ENCODE data around the gene PLOD2. TPM values are rescaled to one million over a fixed set of nuclear protein-coding genes. Genes with fewer than 3 reads are reported as not detected.
A peak's percentile ranks its signal among the peaks of the same experiment; 100 is the strongest.

PLOD2 gene
- total and polyA plus RNA-seq, 4 donors, result 18.6 to 57.0 (median 24.3) TPM

GRCh38 chr3:146148468-146148931 lies 12.5 kb downstream of the PLOD2 start:
- Histone ChIP-seq H3K36me3 (ENCODE audit: control insufficient read depth in 4 of 4, insufficient read depth in 3 of 4, low read depth in 1 of 4, low read length in 3 of 4) (peaks cover 0 to 4% (median 0%) of the 10 kb centered on the region in 4 donors), H3K27me3 (ENCODE audit: control insufficient read depth in 4 of 4, insufficient read depth in 4 of 4, low read length in 3 of 4) (no peaks in the 10 kb centered on the region), H3K4me1 (ENCODE audit: control insufficient read depth in 4 of 4, insufficient read depth in 4 of 4, low read length in 3 of 4) (peaks cover 2 to 30% (median 18%) of the 10 kb centered on the region in 4 donors), H3K9me3 (ENCODE audit: control insufficient read depth in 4 of 4, low read length in 3 of 4) (no peaks in the 10 kb centered on the region), H3K27ac (ENCODE audit: low read depth in 1 of 2, low read length in 2 of 2) (peak overlapping the region in 1 of 2 donors; percentile 58), H3K4me3 (ENCODE audit: low read depth in 1 of 3, low read length in 3 of 3) (no peak overlapping the region), H3K9ac (ENCODE audit: low read depth in 1 of 2, low read length in 2 of 2) (no peak overlapping the region)
- DNase-seq (ENCODE audit: low spot score), result no peak
- 75% methylated on average over 1 of the region's 1 CpG for WGBS
- TF ChIP-seq RAD21 (IDR thresholded peaks at IDR 0.05), result peak; percentile 40 to 56
- no peak for TF ChIP-seq FOXA2 (IDR thresholded peaks at IDR 0.05)
- no peak for TF ChIP-seq ATF3 (IDR thresholded peaks at IDR 0.05)
- TF ChIP-seq CTCF (IDR thresholded peaks at IDR 0.05; ENCODE audit: low read depth, low read length, missing input control), result peak; percentile 13
- no peak for TF ChIP-seq SP1 (IDR thresholded peaks at IDR 0.05)
- peak; percentile 13 to 60 for TF ChIP-seq HNF4A (conservative IDR thresholded peaks at IDR 0.05)

GRCh38 chr3:146145642-146146041 lies 15.3 kb downstream of the PLOD2 start:
- WGBS, result 91% methylated on average over 1 of the region's 1 CpG
- H3K9me3 ChIP-seq (ENCODE audit: control insufficient read depth in 4 of 4, low read length in 3 of 4), result no peaks in the 10 kb centered on the region
- DNase-seq (ENCODE audit: low spot score), result no peak
- no peak overlapping the region for H3K4me3 ChIP-seq (ENCODE audit: low read depth in 1 of 3, low read length in 3 of 3)
- no peak overlapping the region for H3K9ac ChIP-seq (ENCODE audit: low read depth in 1 of 2, low read length in 2 of 2)
- no peak overlapping the region for H3K27ac ChIP-seq (ENCODE audit: low read depth in 1 of 2, low read length in 2 of 2)
- peaks cover 0 to 2% (median 0%) of the 10 kb centered on the region in 4 donors for H3K36me3 ChIP-seq (ENCODE audit: control insufficient read depth in 4 of 4, insufficient read depth in 3 of 4, low read depth in 1 of 4, low read length in 3 of 4)
- TF ChIP-seq SP1 (IDR thresholded peaks at IDR 0.05) (no peak), ZBTB33 (IDR thresholded peaks at IDR 0.05) (no peak), FOXA1 (IDR thresholded peaks at IDR 0.05) (no peak), TAF1 (conservative IDR thresholded peaks at IDR 0.05) (no peak), YY1 (IDR thresholded peaks at IDR 0.05) (no peak), CTCF (IDR thresholded peaks at IDR 0.05; ENCODE audit: low read depth, low read length, missing input control) (no peak), RAD21 (IDR thresholded peaks at IDR 0.05) (no peak), NR2F2 (IDR thresholded peaks at IDR 0.05) (no peak), REST (IDR thresholded peaks at IDR 0.05) (no peak), RXRA (IDR thresholded peaks at IDR 0.05) (no peak), JUND (IDR thresholded peaks at IDR 0.05) (no peak)
- peaks cover 5 to 23% (median 12%) of the 10 kb centered on the region in 4 donors for H3K4me1 ChIP-seq (ENCODE audit: control insufficient read depth in 4 of 4, insufficient read depth in 4 of 4, low read length in 3 of 4)
- H3K27me3 ChIP-seq (ENCODE audit: control insufficient read depth in 4 of 4, insufficient read depth in 4 of 4, low read length in 3 of 4), result no peaks in the 10 kb centered on the region

Measured in liver (tissue), 9 donors.